ENCODE results near the gene FBXO30.

FBXO30 gene

GRCh38 chr6:145798530-145798929 lies 16.1 kb downstream of the FBXO30 start:
- TF ChIP-seq CTCF (IDR thresholded peaks at IDR 0.05; ENCODE audit: low read depth, low read length, missing control alignments) = no peak
- no peak for DNase-seq (ENCODE audit: low read depth)

GRCh38 chr6:145789443-145789842 lies 25.2 kb downstream of the FBXO30 start:
- TF ChIP-seq CTCF (IDR thresholded peaks at IDR 0.05; ENCODE audit: low read depth, low read length, missing control alignments) = no peak
- no peak for DNase-seq (ENCODE audit: low read depth)
- H3K4me3 ChIP-seq (ENCODE audit: low read depth, low read length) = no peak overlapping the region

More at GRCh38 chr6:145798530-145798929, 16.1 kb downstream of the FBXO30 start:
- H3K4me3 ChIP-seq (ENCODE audit: low read depth, low read length) = no peak overlapping the region

- no peak for TF ChIP-seq CTCF (IDR thresholded peaks at IDR 0.05; ENCODE audit: low read depth, low read length, missing control alignments)
- H3K4me3 ChIP-seq (ENCODE audit: low read depth, low read length) = no peak overlapping the region
- DNase-seq (ENCODE audit: low read depth) = no peak
These were observed 26.9 kb downstream of the FBXO30 start for GRCh38 chr6:145787688-145788087.

GRCh38 chr6:145784683-145785082 lies 29.9 kb downstream of the FBXO30 start:
- no peak for DNase-seq (ENCODE audit: low read depth)
- H3K4me3 ChIP-seq (ENCODE audit: low read depth, low read length) = no peak overlapping the region
- TF ChIP-seq CTCF (IDR thresholded peaks at IDR 0.05; ENCODE audit: low read depth, low read length, missing control alignments) = no peak

GRCh38 chr6:145783796-145784195 lies 30.8 kb downstream of the FBXO30 start:
- TF ChIP-seq CTCF (IDR thresholded peaks at IDR 0.05; ENCODE audit: low read depth, low read length, missing control alignments) = no peak
- H3K4me3 ChIP-seq (ENCODE audit: low read depth, low read length) = no peak overlapping the region
- no peak for DNase-seq (ENCODE audit: low read depth)

- no peak for TF ChIP-seq CTCF (IDR thresholded peaks at IDR 0.05; ENCODE audit: low read depth, low read length, missing control alignments)
- H3K4me3 ChIP-seq (ENCODE audit: low read depth, low read length) = no peak overlapping the region
- DNase-seq (ENCODE audit: low read depth) = no peak
These were observed 41.7 kb downstream of the FBXO30 start for GRCh38 chr6:145772846-145773245.

- H3K4me3 ChIP-seq (ENCODE audit: low read depth, low read length) = no peak overlapping the region
- no peak for DNase-seq (ENCODE audit: low read depth)
- TF ChIP-seq CTCF (IDR thresholded peaks at IDR 0.05; ENCODE audit: low read depth, low read length, missing control alignments) = no peak
These were observed 49.1 kb downstream of the FBXO30 start for GRCh38 chr6:145765449-145765848.
